Stimulated activated CD8-positive, alpha-beta memory T cell treated with anti-CD3 and anti-CD28 coated beads, Interleukin-4, amount 100 ng/mL, for 4 hours (primary cell): ENCODE results near the gene ANKRD13B.

Experiments used
- DNase-seq, 2 donors: peaks; one replicate each; pipeline ENCODE4 v3.0.0-alpha.2; 2020; ENCODE audit warnings: low read depth in 2 of 2, low spot score in 1 of 2

The ANKRD13B gene

DNA sequence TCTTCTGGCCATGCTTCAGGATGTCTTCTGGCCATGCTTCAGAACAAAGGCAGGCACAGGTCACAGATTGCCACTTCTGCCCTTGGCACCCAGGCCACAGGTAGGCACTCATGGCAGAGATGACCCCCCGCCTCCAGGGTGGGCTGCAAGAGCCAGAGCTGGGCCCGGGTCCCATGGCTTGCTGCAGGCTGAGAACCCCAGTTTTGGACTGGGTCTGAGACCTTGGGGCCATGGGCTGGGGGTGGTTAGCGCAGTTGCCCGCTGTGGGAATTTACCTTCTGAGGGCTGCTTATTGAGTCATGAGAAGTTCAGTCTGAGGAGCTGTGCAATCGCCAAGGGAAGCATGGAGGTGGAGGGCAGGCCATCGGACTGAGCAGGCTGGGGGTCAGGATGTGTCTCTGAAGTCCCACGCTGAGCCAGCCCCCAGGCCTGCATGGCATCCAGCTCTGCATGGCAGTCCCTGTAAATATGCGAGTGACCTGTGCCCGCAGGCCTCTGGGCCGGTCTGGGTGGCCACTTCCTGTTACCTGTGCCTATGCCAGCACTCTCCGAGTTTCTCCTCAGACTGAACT lies 1.7 kb downstream of the ANKRD13B start:
- no peak for DNase-seq

DNA sequence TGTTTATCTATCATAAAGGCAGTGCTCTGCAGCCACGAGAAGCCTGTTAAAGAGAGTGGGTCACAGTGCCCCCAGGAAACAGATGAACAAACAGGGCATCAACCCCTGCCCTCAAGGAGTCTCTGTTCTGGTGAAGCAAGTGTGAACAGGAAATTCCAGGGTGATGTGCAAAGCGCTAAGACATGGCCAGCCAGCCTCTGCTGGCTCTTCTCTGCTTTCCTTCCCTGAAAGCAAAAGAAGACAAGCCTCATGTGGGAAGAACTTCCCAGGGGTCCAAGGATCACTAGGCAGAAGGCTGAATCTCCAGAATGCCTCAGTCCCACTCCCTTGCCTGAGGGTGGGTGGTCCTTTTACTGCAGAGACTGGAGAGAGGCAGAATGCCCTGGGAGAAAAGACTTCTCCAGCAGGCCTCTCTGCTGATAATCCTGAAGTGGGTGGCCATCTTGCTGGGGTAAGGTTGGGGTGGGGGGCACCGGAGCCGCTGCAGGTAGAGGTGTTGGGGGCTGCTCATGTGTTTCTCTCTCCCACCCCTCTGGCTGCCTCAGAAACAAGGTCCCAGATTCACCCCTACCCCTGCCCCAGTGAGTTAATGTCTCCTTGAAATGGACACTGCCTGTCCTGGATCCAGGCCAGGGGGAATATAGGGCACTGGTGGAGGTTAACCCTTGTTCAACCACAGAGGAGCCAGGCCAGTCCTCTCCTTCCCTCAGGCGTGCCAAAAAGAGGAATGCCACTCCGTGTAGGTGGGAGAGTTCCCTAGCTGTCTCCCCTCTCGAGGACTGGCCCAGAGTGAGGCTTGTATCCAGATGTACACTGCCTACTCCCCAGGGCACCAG lies 2.4 kb downstream of the ANKRD13B start:
- no peak for DNase-seq

DNA sequence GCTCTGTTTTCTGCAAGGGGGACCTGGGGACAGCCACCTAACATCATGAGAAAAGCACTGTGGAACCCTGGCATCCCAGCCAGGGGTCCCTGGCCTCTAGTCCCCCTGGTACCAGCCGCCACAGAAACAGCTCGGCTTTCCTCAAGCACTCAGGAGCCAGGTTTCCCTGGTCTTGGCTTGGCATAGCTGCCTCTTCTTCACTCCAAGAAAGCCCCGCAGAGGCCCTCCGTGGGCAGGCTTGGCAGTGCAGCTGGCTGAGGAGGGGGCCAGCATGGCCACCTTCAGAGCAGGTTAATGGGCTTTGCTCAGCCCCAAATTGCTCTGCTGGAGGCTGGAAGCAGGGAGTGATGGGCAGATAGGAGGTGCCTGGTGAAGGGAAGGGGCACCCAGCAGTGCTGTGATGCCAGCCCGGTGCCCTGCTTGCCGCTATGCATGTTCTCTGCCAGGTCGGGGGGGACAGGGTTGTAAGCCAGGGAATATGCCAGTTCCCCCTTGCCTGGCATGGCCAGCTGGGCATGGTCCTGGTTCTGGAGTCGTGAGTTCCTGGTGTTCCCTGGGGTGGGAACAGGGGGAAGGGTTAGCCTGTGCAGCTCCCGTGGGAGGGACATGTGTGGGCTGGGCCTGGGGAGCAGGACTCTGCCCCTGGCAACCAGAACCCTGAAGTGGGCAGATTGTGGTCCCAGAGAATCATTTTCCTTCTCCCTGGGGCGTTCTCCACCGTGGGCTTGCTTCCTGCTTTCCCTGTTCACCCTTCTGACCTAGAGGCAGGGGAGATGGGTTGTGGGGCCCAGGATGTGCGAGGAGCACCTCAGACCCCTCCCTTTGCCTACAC lies 3.2 kb downstream of the ANKRD13B start:
- no peak for DNase-seq

DNA sequence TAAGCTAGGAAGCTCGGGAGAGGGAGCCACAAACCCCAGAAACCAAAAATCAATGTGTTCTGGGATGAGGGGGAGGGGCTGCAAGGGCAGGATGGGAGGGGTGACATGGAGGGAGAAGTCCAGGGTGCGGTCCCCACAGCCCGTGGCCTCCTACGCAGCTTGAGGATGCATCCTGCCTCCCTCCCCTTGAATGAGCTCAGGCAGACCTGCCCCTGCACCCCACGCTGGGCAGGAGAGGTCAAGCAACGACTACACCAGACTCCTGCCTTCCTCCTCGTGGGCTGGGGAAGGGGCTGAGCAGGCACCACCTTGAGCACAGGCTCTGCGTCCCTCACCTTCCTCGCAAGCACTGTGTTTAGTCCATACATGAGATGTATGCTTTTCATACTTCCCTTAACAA lies 3.9 kb downstream of the ANKRD13B start:
- no peak for DNase-seq

DNA sequence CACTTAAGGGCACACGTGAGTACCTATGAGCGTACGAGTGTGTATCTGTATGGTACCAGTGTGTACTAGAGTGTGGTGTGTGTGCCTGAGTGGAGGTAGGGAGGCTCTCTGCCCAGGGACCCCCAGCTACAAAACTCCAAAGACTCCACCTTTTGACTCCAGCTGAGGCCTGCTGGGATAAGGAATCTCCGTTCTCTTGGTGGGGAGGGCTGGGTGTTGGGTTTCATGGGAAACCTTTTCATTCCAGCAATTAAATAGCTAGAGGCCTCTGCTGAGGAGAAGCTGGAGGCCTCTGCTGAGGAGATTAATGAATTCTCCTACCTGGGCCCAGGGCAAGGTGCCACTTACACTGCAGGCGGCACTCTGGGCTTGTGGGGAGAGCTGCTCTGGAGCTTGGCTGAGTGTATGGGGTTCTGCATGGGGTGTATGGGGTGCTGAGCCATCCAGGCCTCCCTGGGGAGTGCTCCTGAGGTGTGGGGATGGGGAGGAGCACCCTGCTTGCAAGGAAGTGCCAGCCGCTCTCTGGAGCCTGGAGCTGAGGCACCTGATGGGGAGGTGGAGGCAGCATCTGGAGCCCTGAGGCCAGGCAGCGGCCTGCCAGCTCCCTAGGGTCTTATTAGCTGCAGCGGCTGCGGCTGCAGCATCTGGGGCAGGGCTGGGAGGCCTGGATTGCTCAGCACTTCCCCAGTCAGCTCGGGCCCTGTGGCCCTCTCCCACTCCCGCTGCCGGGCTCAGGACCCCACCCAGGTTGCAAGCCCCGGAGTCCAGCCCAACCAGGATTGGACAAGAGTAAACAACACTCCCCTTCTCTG lies 4.6 kb downstream of the ANKRD13B start:
- DNase-seq, result no peak

DNA sequence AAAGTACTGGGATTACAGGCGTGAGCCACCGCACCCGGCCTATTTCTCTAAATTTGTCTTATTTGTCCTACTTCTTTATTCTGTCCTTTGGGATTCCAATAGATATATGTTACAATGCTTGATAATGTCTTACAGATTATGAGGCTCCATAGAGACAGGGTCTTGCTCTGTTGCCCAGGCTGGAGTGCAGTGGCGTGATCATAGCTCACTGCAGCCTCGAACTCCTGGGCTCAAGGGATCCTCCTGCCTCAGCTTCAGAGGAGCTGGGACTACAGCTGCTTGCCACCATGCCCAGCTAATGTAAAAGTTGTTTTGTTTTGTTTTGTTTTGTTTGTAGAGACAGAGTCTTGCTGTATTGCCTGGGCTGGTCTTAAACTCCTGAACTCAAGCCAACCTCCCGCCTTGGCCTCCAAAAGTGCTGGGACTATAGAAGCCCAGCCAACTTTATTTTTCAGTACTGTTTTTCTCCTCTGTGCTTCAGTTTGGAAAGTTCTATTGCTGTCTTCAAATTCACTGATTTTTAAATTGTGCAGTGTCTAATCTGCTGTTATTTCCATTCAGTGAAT lies 10.3 kb downstream of the ANKRD13B start:
- DNase-seq, result no peak

DNA sequence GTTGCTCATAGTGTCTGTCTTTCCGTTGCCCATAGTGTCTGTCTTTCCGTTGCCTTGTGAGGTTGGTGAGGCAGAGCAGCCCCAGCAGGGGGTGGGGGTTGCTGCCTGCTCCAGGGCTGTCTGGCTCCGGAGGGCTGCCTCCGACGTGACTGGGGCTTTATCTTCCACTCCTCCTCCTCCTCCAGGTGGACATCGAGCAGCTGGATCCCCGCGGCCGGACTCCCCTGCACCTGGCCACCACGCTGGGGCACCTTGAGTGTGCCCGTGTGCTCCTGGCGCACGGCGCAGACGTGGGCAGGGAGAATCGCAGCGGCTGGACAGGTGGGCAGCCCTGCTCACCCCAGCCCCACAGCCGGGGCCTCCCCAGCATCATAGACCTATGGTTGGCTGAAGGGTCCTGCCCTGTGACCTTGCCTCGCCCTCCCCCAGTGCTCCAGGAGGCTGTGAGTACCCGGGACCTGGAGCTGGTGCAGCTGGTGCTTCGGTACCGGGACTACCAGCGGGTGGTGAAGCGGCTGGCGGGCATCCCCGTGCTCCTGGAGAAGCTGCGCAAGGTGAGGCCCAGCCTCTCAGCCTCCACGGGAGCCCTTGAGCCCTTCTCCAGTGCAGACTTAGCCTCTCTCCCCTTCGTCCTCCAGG lies 14.7 kb downstream of the ANKRD13B start:
- DNase-seq, result no peak

DNA sequence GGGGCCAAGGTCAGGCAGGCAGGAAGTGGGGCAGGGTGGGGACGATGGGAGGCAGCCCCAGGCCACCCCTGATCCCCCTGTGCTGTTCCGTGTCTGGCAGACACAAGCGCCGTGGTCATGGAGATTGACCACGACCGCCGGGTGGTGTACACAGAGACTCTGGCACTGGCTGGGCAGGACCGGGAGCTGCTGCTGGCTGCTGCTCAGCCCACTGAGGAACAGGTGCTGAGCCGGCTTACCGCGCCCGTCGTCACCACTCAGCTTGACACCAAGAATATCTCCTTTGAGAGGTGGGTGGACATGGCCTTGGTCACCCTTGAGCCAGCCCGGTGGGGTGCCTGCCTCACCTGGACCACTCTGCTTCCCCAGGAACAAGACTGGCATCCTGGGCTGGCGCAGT lies 16.1 kb downstream of the ANKRD13B start:
- DNase-seq, result no peak

DNA sequence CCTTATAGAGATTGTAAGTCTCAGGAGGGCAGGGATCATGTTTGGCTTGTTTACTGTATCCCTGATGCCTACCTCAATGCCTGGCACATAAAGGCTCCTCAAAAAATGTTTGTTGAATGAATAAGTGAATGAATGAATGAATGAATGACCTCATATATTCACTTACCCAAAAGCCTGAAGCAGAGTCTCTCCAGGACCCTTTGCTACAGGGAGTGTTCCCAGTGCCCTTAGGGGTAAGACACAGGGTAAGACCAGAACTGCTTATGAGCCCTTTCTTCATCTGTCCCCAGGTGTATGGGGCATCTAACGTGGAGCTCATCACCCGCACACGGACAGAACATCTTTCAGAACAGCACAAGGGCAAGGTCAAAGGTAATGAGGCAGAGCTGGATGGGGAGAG lies 17.5 kb downstream of the ANKRD13B start:
- no peak for DNase-seq

DNA sequence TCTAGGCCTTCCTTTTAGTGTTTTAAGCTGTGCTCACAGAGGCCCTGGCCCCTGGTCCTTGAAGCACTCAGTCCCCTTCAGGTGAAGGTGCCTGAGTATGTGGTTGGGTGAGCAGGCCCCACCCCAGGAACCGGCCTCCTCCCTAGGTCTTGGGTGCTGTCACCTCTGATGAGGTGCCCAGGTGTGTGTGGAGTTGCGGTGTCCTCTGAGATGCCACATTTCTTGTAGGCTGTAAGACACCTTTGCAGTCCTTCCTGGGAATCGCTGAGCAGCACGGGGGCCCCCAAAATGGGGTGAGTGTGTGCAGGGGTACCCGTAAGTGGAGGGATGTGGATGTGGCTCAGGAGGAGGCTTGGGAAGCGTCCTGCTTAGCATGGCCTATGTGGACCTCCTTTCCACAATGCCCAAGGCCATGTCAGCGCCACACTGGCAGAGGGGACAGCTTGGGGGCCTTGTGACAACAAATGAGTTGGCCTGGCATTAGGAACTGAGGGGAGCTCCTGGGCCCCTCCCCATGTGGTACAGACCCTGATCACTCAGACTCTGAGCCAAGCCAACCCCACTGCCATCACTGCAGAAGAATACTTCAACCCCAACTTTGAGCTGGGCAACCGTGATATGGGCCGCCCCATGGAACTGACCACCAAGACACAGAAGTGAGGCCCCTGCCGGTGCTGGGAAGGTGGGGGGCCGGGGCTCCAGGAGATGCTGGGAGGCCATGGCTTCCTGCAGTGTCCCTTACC lies 18.6 kb downstream of the ANKRD13B start:
- DNase-seq, result no peak

DNA sequence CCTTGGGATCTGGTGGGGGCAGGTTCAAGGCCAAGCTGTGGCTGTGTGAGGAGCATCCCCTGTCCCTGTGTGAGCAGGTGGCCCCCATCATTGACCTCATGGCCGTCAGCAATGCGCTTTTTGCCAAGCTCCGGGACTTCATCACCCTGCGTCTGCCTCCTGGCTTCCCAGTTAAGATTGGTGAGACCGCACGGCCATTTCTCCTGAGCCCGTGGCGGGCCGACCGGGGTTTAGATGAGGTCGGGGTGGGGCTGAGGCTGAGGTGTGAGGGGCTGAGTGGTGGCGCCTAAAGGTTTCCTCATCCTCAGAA lies 19.1 kb downstream of the ANKRD13B start:
- no peak for DNase-seq

DNA sequence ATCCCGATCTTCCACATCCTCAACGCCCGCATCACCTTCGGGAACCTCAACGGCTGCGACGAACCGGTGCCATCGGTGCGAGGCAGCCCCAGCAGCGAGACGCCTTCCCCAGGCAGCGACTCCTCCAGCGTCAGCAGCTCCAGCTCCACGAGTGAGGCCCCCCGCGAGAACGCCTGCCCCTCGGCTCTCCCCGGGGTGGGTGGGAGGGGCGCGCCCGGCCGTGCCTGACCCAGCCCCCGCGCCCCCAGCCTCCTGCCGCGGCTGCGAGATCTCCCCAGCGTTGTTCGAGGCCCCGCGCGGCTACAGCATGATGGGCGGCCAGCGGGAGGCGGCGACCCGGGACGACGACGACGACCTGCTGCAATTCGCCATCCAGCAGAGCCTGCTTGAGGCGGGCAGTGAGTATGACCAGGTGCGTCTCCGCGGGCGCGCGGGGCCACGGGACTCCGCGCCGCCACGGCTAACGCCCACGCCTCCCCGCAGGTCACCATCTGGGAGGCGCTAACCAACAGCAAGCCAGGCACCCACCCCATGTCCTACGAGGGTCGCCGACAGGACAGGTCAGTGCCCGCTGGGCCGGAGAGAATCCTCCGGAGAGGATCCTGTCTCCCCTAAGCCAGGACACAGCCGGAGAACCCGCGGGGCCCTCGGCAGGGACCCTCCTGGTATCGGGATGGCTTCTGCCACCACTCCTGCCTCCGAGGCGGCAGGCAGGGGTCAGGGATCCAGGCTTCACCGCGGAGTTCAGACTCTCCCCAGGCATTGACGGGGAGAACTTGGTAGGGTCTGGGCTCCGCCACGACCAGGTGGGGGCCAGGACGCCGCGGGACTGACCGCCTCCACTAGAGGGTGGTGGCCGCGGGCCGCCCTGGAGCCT lies 19.7 kb downstream of the ANKRD13B start:
- DNase-seq, result no peak

DNA sequence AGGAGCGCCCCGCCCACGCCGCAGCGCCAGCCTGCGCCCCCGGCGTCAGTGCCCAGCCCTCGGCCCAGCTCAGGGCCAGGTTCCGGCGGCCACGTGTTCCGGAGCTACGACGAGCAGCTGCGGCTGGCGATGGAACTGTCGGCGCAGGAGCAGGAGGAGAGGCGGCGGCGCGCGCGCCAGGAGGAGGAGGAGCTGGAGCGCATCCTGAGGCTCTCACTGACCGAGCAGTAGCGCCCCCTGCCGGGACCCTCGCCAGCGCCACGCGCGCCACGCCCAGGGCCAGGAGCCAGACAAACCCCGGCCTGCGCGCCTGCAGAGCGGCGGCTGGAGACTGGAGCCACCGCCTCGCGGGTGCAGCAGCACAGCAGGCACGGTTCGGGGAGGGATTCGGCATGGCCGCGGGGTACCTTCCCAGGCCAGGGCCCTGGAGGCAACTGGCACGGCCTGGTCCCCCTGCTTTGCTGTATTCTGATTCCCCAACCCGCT lies 20.5 kb downstream of the ANKRD13B start:
- DNase-seq, result peak; percentile 77 to 84

DNA sequence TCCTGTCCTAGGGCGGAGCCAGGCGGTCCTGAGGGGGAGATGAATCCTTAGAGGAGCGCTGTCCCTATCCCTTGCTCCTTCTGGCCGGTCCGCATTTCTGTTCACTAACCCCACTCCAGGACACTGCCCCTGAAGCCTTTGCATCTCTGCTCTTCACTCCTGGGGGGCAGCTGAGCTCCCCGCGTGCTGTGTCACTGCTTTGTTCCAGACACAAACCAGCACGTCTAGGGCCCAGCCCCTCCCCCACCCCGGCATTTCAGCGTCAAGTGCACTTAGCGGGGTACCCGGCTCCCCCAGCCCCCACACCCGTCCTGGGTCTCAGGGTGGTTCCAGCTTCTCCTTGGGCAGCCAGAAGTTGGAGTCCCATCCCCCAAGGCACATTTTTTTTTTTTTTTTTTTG lies 20.9 kb downstream of the ANKRD13B start:
- DNase-seq, result no peak

DNA sequence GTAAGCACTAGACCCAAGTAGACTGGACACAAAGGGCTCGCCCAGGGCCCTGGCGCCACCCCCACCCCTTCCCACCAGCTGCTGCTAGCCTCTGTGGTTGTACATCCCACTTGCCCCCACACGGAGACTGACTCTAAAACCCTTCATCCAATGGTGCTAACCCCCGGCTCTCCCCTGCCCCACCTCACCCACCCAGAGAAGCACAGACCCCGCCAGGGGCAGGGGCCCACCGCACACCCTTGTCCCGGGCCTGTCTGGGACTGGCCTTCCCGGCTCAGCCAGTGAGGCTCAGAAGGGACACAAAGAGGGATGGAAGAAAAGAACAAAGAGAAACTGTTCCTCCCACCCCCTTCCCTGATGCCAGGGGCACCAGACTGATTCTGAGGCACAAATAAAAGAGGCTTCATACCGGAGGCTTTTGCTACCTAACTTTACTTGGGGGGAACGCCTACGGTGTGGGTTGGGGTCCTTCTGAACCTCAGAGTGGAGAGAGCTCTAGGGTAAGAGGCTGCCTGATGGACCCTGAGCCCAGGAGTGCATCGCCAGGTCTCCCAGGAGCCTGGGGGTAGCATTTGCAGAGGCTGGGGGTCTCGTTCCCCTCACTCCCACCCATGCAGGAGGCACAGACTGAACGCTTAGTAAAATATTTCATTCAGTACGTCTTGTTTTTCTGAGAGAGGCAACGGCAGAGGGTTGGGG lies 21.6 kb downstream of the ANKRD13B start:
- DNase-seq, result no peak

DNA sequence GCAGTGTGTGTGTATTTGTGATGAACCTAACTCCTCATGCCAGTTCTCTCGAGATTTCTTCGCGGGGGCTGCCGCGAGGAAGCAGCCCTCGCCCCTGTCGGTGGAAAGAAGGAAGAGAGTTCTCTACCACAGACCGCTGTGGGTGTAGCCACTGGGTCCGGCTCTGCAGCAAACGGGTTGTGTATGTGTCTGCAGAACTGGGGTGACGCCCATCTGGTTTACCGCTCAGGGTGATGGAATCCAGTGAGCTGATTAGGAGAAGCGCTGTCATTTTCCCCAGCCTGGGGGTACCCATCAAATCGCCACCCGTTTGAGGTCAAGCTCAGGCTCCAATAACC lies 22.1 kb downstream of the ANKRD13B start:
- peak; percentile 38 to 54 for DNase-seq

DNA sequence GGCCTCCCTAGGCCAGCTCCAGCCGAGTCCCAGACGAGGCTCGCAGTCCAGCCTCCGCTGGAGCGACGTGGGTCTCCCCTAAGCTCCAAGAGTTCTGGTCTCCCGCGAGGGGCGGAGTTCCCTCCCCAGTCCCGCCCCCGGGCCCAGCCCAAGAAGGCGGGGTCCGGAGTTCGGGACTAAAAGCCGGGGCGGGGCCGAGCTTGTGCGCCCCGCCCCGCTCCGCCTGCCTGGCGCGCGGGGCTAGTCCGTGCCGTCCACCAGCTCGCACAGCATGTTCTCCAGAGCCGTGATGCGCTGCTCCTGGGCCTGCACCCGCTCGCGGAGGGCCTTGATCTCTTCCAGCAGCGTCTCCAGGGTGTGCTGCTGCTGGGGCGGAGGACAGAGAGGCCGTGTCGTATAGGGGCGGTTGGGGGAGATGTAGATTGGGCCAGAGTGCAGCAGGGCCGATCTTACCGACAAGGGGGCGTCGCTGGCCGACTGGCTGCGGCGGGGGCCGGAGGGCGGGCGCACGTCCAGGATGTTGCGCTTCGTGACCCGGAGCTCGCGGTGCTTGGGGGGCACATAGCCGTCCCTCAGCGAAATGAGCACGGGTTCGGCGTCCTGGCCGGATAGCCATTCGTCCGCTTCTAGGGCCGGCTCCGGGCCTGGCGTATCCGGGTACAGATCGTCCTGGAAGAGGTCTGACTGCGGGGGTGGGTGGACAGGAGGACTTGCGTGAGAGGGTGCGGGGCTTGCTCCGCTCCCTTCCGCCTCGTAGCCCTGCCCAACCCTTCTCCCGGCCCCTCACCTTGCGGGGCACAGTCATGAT lies 22.8 kb downstream of the ANKRD13B start:
- DNase-seq, result peak; percentile 62 to 66
